Motor neuron (in vitro differentiated cells): ENCODE results near the gene CCDC50. TPM values are rescaled to one million over a fixed set of nuclear protein-coding genes. Genes with fewer than 3 reads are reported as not detected.

Experiments
- ATAC-seq, 8 experiments: fragments of 200-7000 bp; cut with Tn5 transposase; replicated peaks in 6 of 8; 2 replicates each; pipeline ENCODE4 v1.8.0; 2021; ENCODE audit warnings: mild to moderate bottlenecking in 8 of 8, moderate library complexity in 8 of 8
- H3K27ac ChIP-seq, 2 donors: fragments of 250-450 bp; sonication (Bioruptor Pico); 2 replicates each; pipeline ENCODE4 v1.9.0; 2021; ENCODE audit warnings: antibody characterized with exemption in 2 of 2, mild to moderate bottlenecking in 2 of 2, moderate library complexity in 1 of 2
- H3K4me1 ChIP-seq, 2 donors: fragments of 250-450 bp; sonication (Bioruptor Pico); replicated peaks in 1 of 2; 2 replicates each; pipeline ENCODE4 v1.6.1; 2021; ENCODE audit warnings: antibody characterized with exemption in 2 of 2, mild to moderate bottlenecking in 2 of 2, moderate library complexity in 1 of 2
- H3K4me3 ChIP-seq, 5 donors: fragments of 250-450 bp; sonication (Bioruptor Pico); 2 replicates each; pipeline ENCODE4 v1.9.0; 2021; ENCODE audit warnings: antibody characterized with exemption in 5 of 5, mild to moderate bottlenecking in 5 of 5, moderate library complexity in 4 of 5
- WGBS, 10 experiments: fragments of 450-650 bp; shearing (Covaris generic); methylation state at CpG; one replicate each; pipeline ENCODE4 v1.0.0; 2022; 5-methylcytosine and 5-hydroxymethylcytosine counted together
- in situ Hi-C, 9 experiments: fragments of 400-800 bp; cut with MboI; loops; one replicate each; pipeline ENCODE4 v1.15.0; 2021; ENCODE audit warnings: low sequenced_read_pairs in 9 of 9, low pct_unique_long_range_greater_than_20kb in 2 of 9; ENCODE audit not compliant: unreplicated experiment in 9 of 9
- total RNA-seq, 8 experiments: library from RNA; unstranded; fragments of 300-600 nt; gene quantifications; 2 replicates each; pipeline versions ENCODE4 v1.2.3 to v1.2.4, GENCODE V29; 2022

The CCDC50 gene
- total RNA-seq, 8 experiments from 2014 or later = 34.4 to 117 (median 52.1) TPM

GRCh38 chr3:191328383-191328961, 722 bp upstream of the CCDC50 start:
- H3K27ac ChIP-seq = peak overlapping the region; percentile 89 to 92
- 36 to 82% (median 62%) methylated on average over 3 to 9 of the region's 9 CpGs; no CpG with 5 or more reads in 1 of the 10 experiments for WGBS, 10 experiments
- peaks cover 14 to 30% of the 10 kb centered on the region in 2 donors for H3K4me1 ChIP-seq
- in situ Hi-C loops = no loop called here
- peak overlapping the region; percentile 59 to 92 (median 80) for H3K4me3 ChIP-seq
- ATAC-seq = peak in 4 of 8 experiments; percentile 3 to 16 (median 7)

GRCh38 chr3:191329654-191330529, 698 bp downstream of the CCDC50 start, which contains the start of gene UTS2B:
Gene UTS2B (minus strand): TSS chr3:191330526. CDS start chr3:191282189, 48,337 bp downstream.
- peak within 1 kb of the TSS; percentile 89 to 92 for H3K27ac ChIP-seq
- WGBS, 10 experiments = 0 to 2% (median 0%) methylated on average over 2 to 10 of the region's 37 CpGs; no CpG with 5 or more reads in 3 of the 10 experiments
- in situ Hi-C loops = no loop called here

GRCh38 chr3:191330530-191331048, 1.4 kb downstream of the CCDC50 start:
- Histone ChIP-seq H3K27ac (peak overlapping the region; percentile 89 to 92), H3K4me3 (peak overlapping the region; percentile 59 to 92 (median 80)), H3K4me1 (peaks cover 14 to 31% of the 10 kb centered on the region in 2 donors)
- WGBS, 10 experiments = 8 to 58% (median 27%) methylated on average over 3 to 10 of the region's 11 CpGs; no CpG with 5 or more reads in 2 of the 10 experiments
- in situ Hi-C loops = no loop called here
- ATAC-seq = peak in 7 of 8 experiments; percentile 2 to 21 (median 5)

More at GRCh38 chr3:191329654-191330529, 698 bp downstream of the CCDC50 start, which contains the start of gene UTS2B:
- Histone ChIP-seq H3K4me1 (peaks cover 14 to 31% of the 10 kb centered on the region in 2 donors), H3K4me3 (peak within 1 kb of the TSS; percentile 59 to 92 (median 80))
- ATAC-seq = peak; percentile 64 to 74 (median 69)

GRCh38 chr3:191331388-191331787, 2.2 kb downstream of the CCDC50 start:
- no peak for ATAC-seq
- peak overlapping the region; percentile 59 to 92 (median 80) for H3K4me3 ChIP-seq
- no peak overlapping the region for H3K27ac ChIP-seq
- in situ Hi-C loops = no loop called here
- WGBS, 10 experiments = 46 to 92% (median 67%) methylated on average over 1 to 3 of the region's 3 CpGs; no CpG with 5 or more reads in 2 of the 10 experiments
- peaks cover 14 to 31% of the 10 kb centered on the region in 2 donors for H3K4me1 ChIP-seq

GRCh38 chr3:191333298-191333880, 4.2 kb downstream of the CCDC50 start:
- no peak overlapping the region for H3K4me3 ChIP-seq
- 67 to 100% (median 87%) methylated on average over 1 to 3 of the region's 3 CpGs for WGBS, 10 experiments
- no peak for ATAC-seq
- in situ Hi-C loops = no loop called here
- H3K4me1 ChIP-seq = peaks cover 11 to 28% of the 10 kb centered on the region in 2 donors
- H3K27ac ChIP-seq = no peak overlapping the region

GRCh38 chr3:191334346-191334893, 5.2 kb downstream of the CCDC50 start:
- WGBS, 10 experiments = 63 to 100% (median 91%) methylated on average over 1 to 4 of the region's 4 CpGs
- no peak for ATAC-seq
- no peak overlapping the region for H3K4me3 ChIP-seq
- H3K27ac ChIP-seq = no peak overlapping the region
- in situ Hi-C loops = no loop called here
- H3K4me1 ChIP-seq = peaks cover 7 to 23% of the 10 kb centered on the region in 2 donors

GRCh38 chr3:191336833-191337232, 7.6 kb downstream of the CCDC50 start:
- 40 to 100% (median 87%) methylated on average over 1 to 2 of the region's 2 CpGs; no CpG with 5 or more reads in 2 of the 10 experiments for WGBS, 10 experiments
- Histone ChIP-seq H3K4me1 (peaks cover 3 to 16% of the 10 kb centered on the region in 2 donors), H3K27ac (no peak overlapping the region), H3K4me3 (no peak overlapping the region)
- no peak for ATAC-seq
- in situ Hi-C loops = no loop called here

GRCh38 chr3:191338177-191338488, 8.9 kb downstream of the CCDC50 start:
- WGBS, 10 experiments = 60 to 100% (median 96%) methylated on average over 1 to 4 of the region's 4 CpGs; no CpG with 5 or more reads in 1 of the 10 experiments
- in situ Hi-C loops = no loop called here
- no peak overlapping the region for H3K4me3 ChIP-seq
- no peak for ATAC-seq
- peaks cover 0 to 10% of the 10 kb centered on the region in 2 donors for H3K4me1 ChIP-seq
- H3K27ac ChIP-seq = no peak overlapping the region

GRCh38 chr3:191339316-191339917, 10.2 kb downstream of the CCDC50 start:
- in situ Hi-C loops = no loop called here
- ATAC-seq = no peak
- Histone ChIP-seq H3K4me1 (peaks cover 0 to 16% of the 10 kb centered on the region in 2 donors), H3K4me3 (no peak overlapping the region), H3K27ac (no peak overlapping the region)
- 53 to 100% (median 96%) methylated on average over 3 of the region's 3 CpGs; no CpG with 5 or more reads in 2 of the 10 experiments for WGBS, 10 experiments

GRCh38 chr3:191340351-191340750, 11.2 kb downstream of the CCDC50 start:
- in situ Hi-C loops = no loop called here
- Histone ChIP-seq H3K4me1 (peaks cover 0 to 22% of the 10 kb centered on the region in 2 donors), H3K27ac (no peak overlapping the region), H3K4me3 (no peak overlapping the region)
- WGBS, 10 experiments = 90 to 100% (median 100%) methylated on average over 1 to 2 of the region's 2 CpGs; no CpG with 5 or more reads in 4 of the 10 experiments
- no peak for ATAC-seq

- H3K27ac ChIP-seq = no peak overlapping the region
- 90 to 100% (median 100%) methylated on average over 1 of the region's 1 CpG; no CpG with 5 or more reads in 5 of the 10 experiments for WGBS, 10 experiments
- in situ Hi-C loops = no loop called here
- ATAC-seq = no peak
- H3K4me3 ChIP-seq = no peak overlapping the region
- peaks cover 0 to 22% of the 10 kb centered on the region in 2 donors for H3K4me1 ChIP-seq
Measured at GRCh38 chr3:191340966-191341365, 11.8 kb downstream of the CCDC50 start.

- WGBS, 10 experiments = 34 to 95% (median 64%) methylated on average over 2 of the region's 2 CpGs; no CpG with 5 or more reads in 1 of the 10 experiments
- Histone ChIP-seq H3K27ac (no peak overlapping the region), H3K4me1 (peaks cover 0 to 22% of the 10 kb centered on the region in 2 donors), H3K4me3 (no peak overlapping the region)
- in situ Hi-C loops = no loop called here
- no peak for ATAC-seq
Measured at GRCh38 chr3:191342006-191342405, 12.8 kb downstream of the CCDC50 start.
